Breast epithelium (tissue), 3 donors: ENCODE results near the gene ADIPOR2.
"Not testable (repeated sequence)": the region's sequence is repeated elsewhere in the genome, so short reads cannot be mapped to it uniquely, and the experiment has no call there.

Experiments
- CTCF ChIP-seq, 3 donors: fragments of 450-650 bp; IDR thresholded peaks; one replicate each; pipeline ENCODE4 v1.5.1; 2016 to 2017; ENCODE audit warnings: antibody characterized with exemption in 3 of 3, mild to moderate bottlenecking in 3 of 3, moderate library complexity in 3 of 3
- POLR2AphosphoS5 ChIP-seq, 3 donors: sonication (generic); formaldehyde crosslinking; IDR thresholded peaks; one replicate each; pipeline ENCODE4 v1.6.1; 2017; ENCODE audit warnings: antibody characterized with exemption in 3 of 3

- TF ChIP-seq CTCF, POLR2AphosphoS5 (IDR thresholded peaks at IDR 0.05): not testable (repeated sequence)
Measured at GRCh38 chr12:1733712-1734111, 42.8 kb downstream of the ADIPOR2 start.
